Neural progenitor cell (in vitro differentiated cells): ENCODE data around the gene RHBDL1. TPM values are rescaled to one million over a fixed set of nuclear protein-coding genes. Genes with fewer than 3 reads are reported as not detected.
A peak's percentile ranks its signal among the peaks of the same experiment; 100 is the strongest.

Source experiments
- DNase-seq: peaks from one replicate; pipeline ENCODE4 v3.0.0-alpha.2; 2016; ENCODE audit warnings: low spot score
- H2AFZ ChIP-seq: fragments of 200-600 bp; sonication (generic); replicated peaks from 2 replicates; pipeline ENCODE4 v1.6.1; 2016; ENCODE audit warnings: antibody characterized with exemption
- H3F3A ChIP-seq: fragments of 200-600 bp; sonication (generic); 2 replicates; pipeline ENCODE4 v1.6.1; 2016; ENCODE audit warnings: antibody characterized with exemption, low read depth
- H3K27ac ChIP-seq: fragments of 200-600 bp; sonication (generic); 2 replicates; pipeline ENCODE4 v1.5.1; 2016; ENCODE audit warnings: mild to moderate bottlenecking
- H3K27me3 ChIP-seq: fragments of 200-600 bp; sonication (generic); 2 replicates; pipeline ENCODE4 v1.6.1; 2016; ENCODE audit warnings: mild to moderate bottlenecking, moderate library complexity
- H3K36me3 ChIP-seq: fragments of 200-600 bp; sonication (generic); 2 replicates; pipeline ENCODE4 v1.5.1; 2016
- H3K4me1 ChIP-seq: fragments of 200-600 bp; sonication (generic); 2 replicates; pipeline ENCODE4 v1.6.1; 2016; ENCODE audit warnings: mixed run types
- H3K4me2 ChIP-seq: fragments of 200-600 bp; sonication (generic); 2 replicates; pipeline ENCODE4 v1.6.1; 2016
- H3K4me3 ChIP-seq: fragments of 200-600 bp; sonication (generic); 2 replicates; pipeline ENCODE4 v1.5.1; 2016
- H3K79me2 ChIP-seq: fragments of 200-600 bp; sonication (generic); 2 replicates; pipeline ENCODE4 v1.6.1; 2016; ENCODE audit warnings: low read depth
- H3K9ac ChIP-seq: fragments of 200-600 bp; sonication (generic); 2 replicates; pipeline ENCODE4 v1.6.1; 2016
- H3K9me3 ChIP-seq: fragments of 200-600 bp; sonication (generic); 2 replicates; pipeline ENCODE4 v1.5.1; 2016; ENCODE audit warnings: low read depth
- H4K20me1 ChIP-seq: fragments of 200-600 bp; sonication (generic); 2 replicates; pipeline ENCODE4 v1.6.1; 2016; ENCODE audit warnings: low read depth
- H3K27ac Mint-ChIP-seq: 3 replicates; pipeline ENCODE4 v1.8.0; 2021; ENCODE audit warnings: mixed read lengths
- H3K27me3 Mint-ChIP-seq: 2 replicates; pipeline ENCODE4 v1.8.0; 2022; ENCODE audit warnings: low read depth, mild to moderate bottlenecking, inconsistent platforms, moderate library complexity, mixed read lengths; ENCODE audit not compliant: insufficient read depth
- H3K36me3 Mint-ChIP-seq: 3 replicates; pipeline ENCODE4 v1.8.0; 2021; ENCODE audit warnings: mixed read lengths
- H3K4me1 Mint-ChIP-seq: 3 replicates; pipeline ENCODE4 v1.8.0; 2021; ENCODE audit warnings: mixed read lengths
- H3K4me3 Mint-ChIP-seq: 3 replicates; pipeline ENCODE4 v1.8.0; 2021; ENCODE audit warnings: mild to moderate bottlenecking, moderate library complexity, mixed read lengths
- H3K9me3 Mint-ChIP-seq: 3 replicates; pipeline ENCODE4 v1.8.0; 2020; ENCODE audit warnings: mixed read lengths
- CTCF ChIP-seq: fragments of 200-600 bp; sonication (generic); IDR thresholded peaks from 2 replicates; pipeline ENCODE4 v1.5.1; 2017; ENCODE audit warnings: antibody characterized with exemption, mild to moderate bottlenecking
- EZH2 ChIP-seq: fragments of 200-600 bp; sonication (generic); IDR thresholded peaks from 2 replicates; pipeline ENCODE4 v1.6.1; 2017; ENCODE audit warnings: antibody characterized with exemption, mild to moderate bottlenecking, moderate library complexity
- EZH2phosphoT487 ChIP-seq: fragments of 200-600 bp; sonication (generic); IDR thresholded peaks from 2 replicates; pipeline ENCODE4 v1.6.1; 2017; ENCODE audit warnings: antibody characterized with exemption
- total RNA-seq: library from RNA; depleted of rRNA; stranded (reverse); fragments of >200 nt; gene quantifications from 2 replicates; pipeline ENCODE4 v1.2.3, GENCODE V29; 2015; ENCODE audit warnings: low replicate concordance

The RHBDL1 gene
- total RNA-seq, 1 donor from 2014 or later: 0.28 TPM

- Histone ChIP-seq H3K4me2 (peak overlapping the region; percentile 81), H3K9me3 (no peaks in the 10 kb centered on the region), H3K27me3 (peaks cover 17% of the 10 kb centered on the region), H3K4me1 (peaks cover 7% of the 10 kb centered on the region), H3F3A (peaks cover 34% of the 10 kb centered on the region), H3K36me3 (no peaks in the 10 kb centered on the region), H4K20me1 (peaks cover 30% of the 10 kb centered on the region), H3K4me3 (no peak overlapping the region), H2AFZ (no peak overlapping the region), H3K27ac (no peak overlapping the region), H3K79me2 (peaks cover 1% of the 10 kb centered on the region), H3K9ac (no peak overlapping the region)
- Mint-ChIP-seq H3K27ac (no peak overlapping the region), H3K9me3 (no peaks in the 10 kb centered on the region), H3K4me1 (peaks cover 3% of the 10 kb centered on the region), H3K36me3 (no peaks in the 10 kb centered on the region), H3K4me3 (no peak overlapping the region), H3K27me3 (peaks cover 2% of the 10 kb centered on the region)
- DNase-seq: no peak
- no peak for TF ChIP-seq EZH2
- TF ChIP-seq EZH2phosphoT487: no peak
- no peak for TF ChIP-seq CTCF
These were observed 1.1 kb upstream of the RHBDL1 start for GRCh38 chr16:674214-674881.

- peaks cover 17% of the 10 kb centered on the region for H3K27me3 ChIP-seq
- H4K20me1 ChIP-seq: peaks cover 26% of the 10 kb centered on the region
- H3K9me3 ChIP-seq: no peaks in the 10 kb centered on the region
- Mint-ChIP-seq H3K27me3 (peaks cover 2% of the 10 kb centered on the region), H3K9me3 (no peaks in the 10 kb centered on the region), H3K4me1 (peaks cover 5% of the 10 kb centered on the region), H3K36me3 (no peaks in the 10 kb centered on the region), H3K27ac (no peak overlapping the region), H3K4me3 (no peak overlapping the region)
- H3K4me2 ChIP-seq: peak overlapping the region; percentile 81
- no peak overlapping the region for H3K27ac ChIP-seq
- TF ChIP-seq CTCF (no peak), EZH2phosphoT487 (no peak), EZH2 (no peak)
- no peak for DNase-seq
- no peaks in the 10 kb centered on the region for H3K36me3 ChIP-seq
- H3K9ac ChIP-seq: no peak overlapping the region
- H2AFZ ChIP-seq: no peak overlapping the region
- peaks cover 45% of the 10 kb centered on the region for H3F3A ChIP-seq
- H3K4me1 ChIP-seq: peaks cover 7% of the 10 kb centered on the region
- peak overlapping the region; percentile 50 for H3K4me3 ChIP-seq
- H3K79me2 ChIP-seq: peaks cover 4% of the 10 kb centered on the region
These were observed 553 bp downstream of the RHBDL1 start for GRCh38 chr16:675884-676564.

GRCh38 chr16:676565-676902 is 1.1 kb downstream of the RHBDL1 start:
- Histone ChIP-seq H3K27me3 (peaks cover 17% of the 10 kb centered on the region), H3K9ac (no peak overlapping the region), H3K4me3 (no peak overlapping the region), H3K36me3 (no peaks in the 10 kb centered on the region), H2AFZ (no peak overlapping the region), H3K9me3 (no peaks in the 10 kb centered on the region), H3F3A (peaks cover 50% of the 10 kb centered on the region), H3K4me1 (peaks cover 12% of the 10 kb centered on the region), H3K27ac (no peak overlapping the region), H3K4me2 (no peak overlapping the region), H4K20me1 (peaks cover 29% of the 10 kb centered on the region), H3K79me2 (peaks cover 9% of the 10 kb centered on the region)
- H3K4me3 Mint-ChIP-seq: no peak overlapping the region
- TF ChIP-seq EZH2phosphoT487 (no peak), CTCF (no peak), EZH2 (no peak)
- peaks cover 2% of the 10 kb centered on the region for H3K27me3 Mint-ChIP-seq
- peaks cover 10% of the 10 kb centered on the region for H3K4me1 Mint-ChIP-seq
- H3K36me3 Mint-ChIP-seq: no peaks in the 10 kb centered on the region
- no peaks in the 10 kb centered on the region for H3K9me3 Mint-ChIP-seq
- DNase-seq: no peak
- H3K27ac Mint-ChIP-seq: no peak overlapping the region
